ENCODE results near the gene MGAT2. TPM values are rescaled to one million over a fixed set of nuclear protein-coding genes. Genes with fewer than 3 reads are reported as not detected.

The MGAT2 gene
- total and polyA plus RNA-seq, 2 donors (not counting 3 experiments of a cell fraction or from before 2014, with no cell fraction given): 36.4 to 72.6 TPM

- TF ChIP-seq POLR2A (IDR thresholded peaks at IDR 0.05; ENCODE audit: low read depth, low read length): peak; percentile 66
- no peak for TF ChIP-seq EZH2 (IDR thresholded peaks at IDR 0.05; ENCODE audit: borderline replicate concordance, low read depth, low read length, severe bottlenecking)
- no peak for TF ChIP-seq MYC (IDR thresholded peaks at IDR 0.05; ENCODE audit: low read depth, low read length)
- no peak for TF ChIP-seq MAX (IDR thresholded peaks at IDR 0.05; ENCODE audit: insufficient read depth, insufficient read length)
- TF ChIP-seq FOS (IDR thresholded peaks at IDR 0.05; ENCODE audit: borderline replicate concordance, insufficient read depth, low read length): no peak
- TF ChIP-seq GATA2 (IDR thresholded peaks at IDR 0.05; ENCODE audit: insufficient read depth, insufficient read length, low read depth, low read length): no peak
- no peak for TF ChIP-seq JUN (IDR thresholded peaks at IDR 0.05; ENCODE audit: borderline replicate concordance, insufficient read depth, insufficient read length, low read depth)
- no peak overlapping the region for H3K4me3 ChIP-seq (replicated peaks in 1 of 3; ENCODE audit: insufficient read depth in 1 of 3, low read depth in 1 of 3, low read length in 3 of 3)
- CTCF ChIA-PET: interaction anchor here (1.3 to 1.5 kb wide), 2 partner anchors 52 to 121 kb away, joined by 4 read pairs; no protein-coding TSS in a partner anchor
- peaks cover 5% of the 10 kb centered on the region for H4K20me1 ChIP-seq (replicated peaks; ENCODE audit: control insufficient read depth, extremely low read depth, insufficient read depth, low read length)
- no peak overlapping the region for H3K4me2 ChIP-seq (ENCODE audit: insufficient read depth, low read length)
- FAIRE-seq (no peak), DNase-seq (ENCODE audit: low read depth, low spot score) (no peak)
- H2AFZ ChIP-seq (ENCODE audit: low read depth, low read length): no peak overlapping the region
- no TSS peak for BruUV-seq (replicated peaks)
- H3K9me1 ChIP-seq (replicated peaks; ENCODE audit: control insufficient read depth, extremely low read depth, insufficient read depth, low read length): no peaks in the 10 kb centered on the region
- peaks cover 10% of the 10 kb centered on the region for H3K4me1 ChIP-seq (ENCODE audit: control insufficient read depth, extremely low read depth, insufficient read depth, low read length)
- H3K27ac ChIP-seq (ENCODE audit: insufficient read depth, low read depth, low read length): no peak overlapping the region
- H3K9ac ChIP-seq (replicated peaks; ENCODE audit: extremely low read depth, insufficient read depth, low read length): no peak overlapping the region
- POLR2A ChIA-PET: interaction anchor here (0.7 kb wide), 2 partner anchors 29 to 120 kb away, joined by 3 to 6 read pairs; no protein-coding TSS in a partner anchor
- peaks cover 8% of the 10 kb centered on the region in 2 experiments for H3K36me3 ChIP-seq (ENCODE audit: control insufficient read depth in 2 of 2, extremely low read depth in 1 of 2, insufficient read depth in 2 of 2, low read length in 2 of 2)
- H3K79me2 ChIP-seq (ENCODE audit: control insufficient read depth, insufficient read depth, low read length): peaks cover 61% of the 10 kb centered on the region
- no peaks in the 10 kb centered on the region for H3K27me3 ChIP-seq (ENCODE audit: control insufficient read depth in 2 of 2, insufficient read depth in 2 of 2, low read length in 2 of 2)
- no peaks in the 10 kb centered on the region for H3K9me3 ChIP-seq (replicated peaks; ENCODE audit: control insufficient read depth, insufficient read depth, low read length)
- intact Hi-C loops (cut with micrococcal nuclease): no loop called here
- dilution Hi-C loops (cut with MboI; ENCODE audit: extremely low pct_ligation_motif_present, low sequenced_read_pairs): no loop called here
Measured at GRCh38 chr14:49582113-49582977, 38.3 kb upstream of the MGAT2 start.
